ENCODE results near the gene ARMC3.
"Not testable (repeated sequence)": the region's sequence is repeated elsewhere in the genome, so short reads cannot be mapped to it uniquely, and the experiment has no call there.

ARMC3 gene, protein sequence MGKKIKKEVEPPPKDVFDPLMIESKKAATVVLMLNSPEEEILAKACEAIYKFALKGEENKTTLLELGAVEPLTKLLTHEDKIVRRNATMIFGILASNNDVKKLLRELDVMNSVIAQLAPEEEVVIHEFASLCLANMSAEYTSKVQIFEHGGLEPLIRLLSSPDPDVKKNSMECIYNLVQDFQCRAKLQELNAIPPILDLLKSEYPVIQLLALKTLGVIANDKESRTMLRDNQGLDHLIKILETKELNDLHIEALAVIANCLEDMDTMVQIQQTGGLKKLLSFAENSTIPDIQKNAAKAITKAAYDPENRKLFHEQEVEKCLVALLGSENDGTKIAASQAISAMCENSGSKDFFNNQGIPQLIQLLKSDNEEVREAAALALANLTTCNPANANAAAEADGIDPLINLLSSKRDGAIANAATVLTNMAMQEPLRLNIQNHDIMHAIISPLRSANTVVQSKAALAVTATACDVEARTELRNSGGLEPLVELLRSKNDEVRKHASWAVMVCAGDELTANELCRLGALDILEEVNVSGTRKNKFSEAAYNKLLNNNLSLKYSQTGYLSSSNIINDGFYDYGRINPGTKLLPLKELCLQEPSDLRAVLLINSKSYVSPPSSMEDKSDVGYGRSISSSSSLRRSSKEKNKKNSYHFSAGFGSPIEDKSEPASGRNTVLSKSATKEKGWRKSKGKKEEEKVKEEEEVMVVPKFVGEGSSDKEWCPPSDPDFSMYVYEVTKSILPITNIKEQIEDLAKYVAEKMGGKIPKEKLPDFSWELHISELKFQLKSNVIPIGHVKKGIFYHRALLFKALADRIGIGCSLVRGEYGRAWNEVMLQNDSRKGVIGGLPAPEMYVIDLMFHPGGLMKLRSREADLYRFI

GRCh38 chr10:22927661-22928403 lies at the start of gene ARMC3:
Gene ARMC3, plus strand, starts transcription at chr10:22928053. Its CDS starts 3,944 bp downstream, at chr10:22931997.
- peak; percentile 58 for DNase-seq (ENCODE audit: low spot score)

DNA sequence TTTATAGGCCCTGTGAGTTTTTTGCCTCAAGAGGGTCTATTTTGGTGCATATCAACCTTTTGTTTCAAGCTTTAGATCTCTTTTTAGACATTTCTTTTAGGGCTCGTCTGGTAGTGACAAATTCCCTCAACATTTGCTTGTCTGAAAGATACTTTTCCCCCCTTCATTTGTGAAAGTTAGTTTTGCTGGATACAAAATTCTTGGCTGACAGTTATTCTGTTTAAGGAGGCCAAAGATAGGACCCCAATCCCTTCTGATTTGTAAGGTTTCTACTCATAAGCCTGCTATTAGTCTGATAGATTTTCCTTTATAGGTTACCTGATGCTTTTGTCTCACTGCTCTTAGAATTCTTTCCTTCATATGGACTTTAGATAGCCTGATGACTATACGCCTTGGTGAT lies 36.1 kb upstream of the ARMC3 start:
- DNase-seq (ENCODE audit: low spot score): no peak

DNA sequence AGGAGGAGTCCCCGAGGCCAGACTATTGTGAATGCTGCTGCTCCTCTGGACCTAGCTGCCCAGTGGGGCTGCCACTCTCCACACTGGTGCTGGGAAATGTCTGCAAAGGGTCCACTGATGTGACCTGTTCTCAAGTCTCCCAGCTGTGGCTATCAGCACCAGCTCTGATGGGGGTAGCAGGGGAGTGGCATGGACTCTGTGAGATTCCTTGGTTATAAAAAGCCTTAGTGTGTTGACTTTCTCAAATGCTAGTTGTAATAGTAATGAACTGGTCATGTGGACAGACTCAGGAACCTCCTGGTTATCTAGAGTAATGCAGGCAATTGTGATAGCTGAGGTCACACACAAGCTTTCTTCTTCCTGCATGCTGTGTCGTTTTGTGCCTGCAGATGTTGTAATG lies 34.1 kb upstream of the ARMC3 start:
- no peak for DNase-seq (ENCODE audit: low spot score)

DNA sequence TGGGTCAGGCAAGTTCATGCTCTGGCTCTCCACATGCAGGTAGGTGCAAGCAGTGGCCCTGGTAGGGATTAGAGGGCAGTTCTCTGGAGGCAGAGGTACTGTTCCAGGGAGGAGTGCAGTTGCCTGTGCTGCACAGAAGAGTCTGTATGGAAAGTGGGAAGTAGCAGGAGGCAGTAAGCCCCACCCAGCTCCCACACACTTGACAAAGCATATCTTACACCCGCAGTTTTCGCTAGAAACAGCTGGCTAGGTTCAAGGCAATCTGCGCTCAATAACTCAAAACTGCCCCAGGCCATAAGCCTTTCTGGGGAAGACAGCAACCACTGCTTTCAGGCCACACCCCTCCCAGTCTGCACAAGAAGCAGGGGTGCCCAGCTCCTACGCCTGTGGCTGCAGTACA lies 33.1 kb upstream of the ARMC3 start:
- DNase-seq (ENCODE audit: low spot score): no peak

DNA sequence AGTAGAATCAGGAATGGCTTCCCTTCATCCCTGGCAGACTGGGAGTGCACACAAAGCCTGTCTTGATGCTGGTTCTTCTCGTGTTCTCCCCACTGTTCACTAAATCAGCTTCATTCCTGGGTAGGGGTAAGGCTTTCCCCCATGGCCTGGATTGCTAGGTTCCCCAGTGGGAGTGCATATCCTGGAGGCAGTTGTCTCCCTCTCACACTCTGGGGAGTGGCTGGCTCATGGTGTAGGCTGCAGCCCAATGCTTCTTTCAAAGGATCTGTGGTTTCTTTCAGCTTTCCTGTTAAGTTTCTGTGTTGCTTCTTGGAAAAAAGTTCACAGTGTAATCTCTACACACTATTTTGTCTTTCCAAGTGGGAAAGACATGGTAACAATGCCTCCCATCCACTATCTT lies 32.6 kb upstream of the ARMC3 start:
- DNase-seq (ENCODE audit: low spot score): no peak

DNA sequence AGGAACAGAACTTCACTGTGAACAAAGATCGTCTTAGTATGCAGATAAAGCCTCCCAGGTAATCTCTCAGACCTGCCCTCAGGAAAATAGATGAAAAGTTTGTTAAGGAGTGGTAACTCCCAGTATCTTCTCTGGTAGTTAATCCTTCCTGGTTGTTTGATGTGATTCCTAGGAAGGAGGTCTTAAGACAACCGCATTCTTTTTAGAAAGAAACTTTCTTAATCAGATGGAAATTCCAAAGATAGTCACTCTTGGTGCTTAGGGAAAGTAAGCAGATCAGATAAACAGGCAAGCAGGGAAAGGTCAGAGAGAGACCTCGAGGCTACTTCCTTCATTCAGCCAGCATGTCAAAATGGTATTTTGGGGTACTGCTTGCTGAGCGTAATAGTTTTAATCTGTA lies 30.5 kb upstream of the ARMC3 start:
- DNase-seq (ENCODE audit: low spot score): no peak

GRCh38 chr10:22899307-22899706 lies 28.5 kb upstream of the ARMC3 start:
- DNase-seq (ENCODE audit: low spot score): no peak

DNA sequence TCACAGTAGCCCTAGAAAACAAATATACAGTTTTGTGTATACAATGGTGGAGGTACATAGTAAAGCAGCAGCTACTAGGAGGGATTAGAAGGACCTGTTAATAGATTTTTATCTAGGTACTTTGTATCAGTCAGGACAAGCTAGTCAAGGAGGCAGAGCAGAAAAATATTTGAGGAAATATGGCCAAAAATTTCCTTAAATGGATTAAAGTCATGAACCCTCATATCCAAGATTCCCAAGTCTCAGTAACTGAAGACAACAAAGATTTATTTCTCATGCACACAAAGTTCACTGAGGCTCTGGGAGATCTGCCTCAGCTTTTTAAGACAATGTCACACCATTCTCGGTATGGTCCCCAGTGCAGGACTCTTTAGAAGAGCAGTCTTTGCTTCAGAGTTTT lies 28.1 kb upstream of the ARMC3 start:
- no peak for DNase-seq (ENCODE audit: low spot score)

- no peak for DNase-seq (ENCODE audit: low spot score)
These were observed 26.8 kb upstream of the ARMC3 start for GRCh38 chr10:22900841-22901601.

DNA sequence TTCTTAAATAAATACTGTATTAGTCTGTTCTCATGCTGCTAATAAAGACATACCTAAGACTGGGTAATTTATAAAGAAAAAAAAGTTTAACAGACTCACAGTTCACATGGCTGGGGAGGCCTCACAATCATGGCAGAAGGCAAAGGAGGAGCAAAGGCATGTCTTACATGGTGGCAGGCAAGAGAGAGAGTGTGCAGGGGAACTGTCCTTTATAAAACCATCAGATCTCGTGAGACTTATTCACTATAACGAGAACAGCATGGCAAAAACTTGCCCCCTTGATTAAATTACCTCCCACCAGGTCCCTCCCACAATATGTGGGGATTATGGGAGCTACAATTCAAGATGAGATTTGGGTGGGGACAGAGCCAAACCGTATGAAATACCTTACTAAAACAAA lies 25.7 kb upstream of the ARMC3 start:
- DNase-seq (ENCODE audit: low spot score): not testable (repeated sequence)

DNA sequence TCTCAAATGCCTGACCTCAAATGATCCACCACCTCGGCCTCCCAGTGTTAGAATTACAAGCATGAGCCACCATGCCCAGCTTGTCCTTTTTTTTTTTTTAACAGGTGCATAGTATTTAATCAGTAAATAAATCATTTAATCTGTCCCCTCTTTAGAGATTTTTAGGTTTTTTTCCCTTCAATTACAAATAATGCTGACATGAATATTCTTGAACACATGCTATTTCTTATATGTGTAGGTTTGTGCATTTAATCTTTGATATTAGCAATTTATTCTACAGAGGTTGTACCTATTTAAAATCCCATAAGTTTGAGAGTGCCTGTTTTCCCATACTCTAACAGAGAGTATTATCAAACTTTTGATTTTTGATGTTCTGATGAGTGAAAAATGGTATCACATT lies 24.2 kb upstream of the ARMC3 start:
- DNase-seq (ENCODE audit: low spot score): no peak

DNA sequence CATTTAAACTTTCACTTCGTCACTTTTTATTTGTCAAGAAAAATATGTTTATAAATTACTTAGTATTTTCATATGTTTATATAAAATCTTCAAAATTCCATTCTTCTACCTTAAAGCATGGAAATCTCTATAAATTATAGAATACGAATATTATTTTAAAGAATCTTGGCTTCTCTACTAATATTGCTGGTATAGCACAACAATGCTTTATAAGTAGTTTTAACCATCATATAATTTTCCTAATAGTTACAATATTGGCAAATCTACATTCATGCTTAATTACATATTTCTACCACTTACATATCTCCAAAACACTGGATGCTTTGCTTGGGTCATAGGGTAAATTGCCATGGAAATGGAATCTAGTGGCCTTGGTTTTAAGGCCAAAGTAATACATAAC lies 21.1 kb upstream of the ARMC3 start:
- DNase-seq (ENCODE audit: low spot score): no peak

- no peak for DNase-seq (ENCODE audit: low spot score)
These were observed 19.0 kb upstream of the ARMC3 start for GRCh38 chr10:22908837-22909236.

DNA sequence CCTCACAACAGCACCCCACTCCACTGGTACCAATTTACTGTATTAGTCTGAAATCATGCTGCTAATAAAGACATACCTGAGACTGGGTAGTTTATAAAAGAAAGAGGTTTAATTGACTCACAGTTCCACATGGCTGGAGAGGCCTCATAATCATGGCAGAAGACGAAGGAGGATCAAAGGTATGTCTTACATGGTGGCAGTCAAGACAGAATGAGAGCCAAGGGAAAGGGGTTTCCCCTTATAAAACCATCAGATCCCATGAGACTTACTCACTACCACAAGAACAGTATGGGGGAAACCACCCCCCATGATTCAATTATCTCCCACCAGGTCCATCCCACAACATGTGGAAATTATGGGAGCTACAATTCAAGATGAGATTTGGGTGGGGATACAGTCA lies 18.2 kb upstream of the ARMC3 start:
- DNase-seq (ENCODE audit: low spot score): not testable (repeated sequence)

DNA sequence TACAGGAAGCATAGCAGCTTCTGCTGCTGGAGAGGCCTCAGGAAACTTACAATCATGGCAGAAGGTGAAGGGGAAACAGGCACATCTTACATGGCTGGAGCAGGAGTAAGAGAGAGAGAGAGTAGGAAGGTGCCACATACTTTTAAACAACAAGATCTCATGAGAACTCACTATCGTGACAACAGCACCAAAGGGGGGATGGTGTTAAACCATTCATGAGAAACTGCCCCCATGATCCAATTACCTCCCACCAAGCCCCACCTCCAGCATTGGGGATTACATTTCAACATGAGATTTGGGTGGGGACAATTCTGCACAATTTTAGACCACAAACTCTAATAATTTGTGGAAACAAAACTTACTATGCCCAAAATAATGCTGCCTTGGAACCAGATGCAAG lies 16.8 kb upstream of the ARMC3 start:
- no peak for DNase-seq (ENCODE audit: low spot score)

DNA sequence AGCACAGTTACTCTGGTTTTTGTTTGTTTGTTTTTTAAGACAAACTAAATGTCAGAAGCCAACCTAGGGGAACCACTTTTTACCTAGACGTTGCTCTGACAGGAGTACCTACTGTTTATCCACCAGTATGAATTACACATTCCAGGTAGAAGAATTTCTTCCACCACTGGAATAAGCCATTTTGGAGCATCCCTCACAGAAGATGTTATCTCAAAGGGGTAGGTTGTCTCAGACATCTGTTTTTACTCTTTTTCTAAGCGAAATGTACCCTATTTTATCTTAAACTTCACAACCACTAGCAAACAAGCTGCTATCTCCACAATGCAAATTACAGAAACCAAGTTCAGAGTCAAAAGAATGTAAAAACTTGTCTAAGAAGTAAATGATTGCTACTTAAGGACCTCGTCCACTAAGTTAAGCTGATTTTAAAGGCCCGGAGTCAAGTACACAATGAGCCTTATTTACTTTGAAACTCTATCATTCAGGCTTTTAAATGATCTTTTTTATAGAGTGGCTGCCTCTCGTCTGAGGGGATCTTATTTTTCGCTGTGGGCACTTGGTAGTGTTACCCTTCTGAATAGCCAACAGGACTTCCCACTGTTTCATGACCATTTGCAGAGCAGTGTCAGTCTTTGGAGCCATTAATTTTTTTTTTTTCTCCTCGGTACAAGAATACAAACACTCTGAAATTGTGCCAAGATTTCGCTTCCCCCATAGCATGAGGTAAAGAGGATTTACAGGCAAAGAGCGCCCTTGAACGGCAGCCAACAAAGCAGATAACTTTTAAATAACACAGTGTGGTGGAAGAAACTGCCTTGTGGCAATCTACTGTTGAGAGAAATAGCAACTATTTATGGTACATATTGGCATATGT lies 15.7 kb upstream of the ARMC3 start:
- DNase-seq (ENCODE audit: low spot score): no peak

DNA sequence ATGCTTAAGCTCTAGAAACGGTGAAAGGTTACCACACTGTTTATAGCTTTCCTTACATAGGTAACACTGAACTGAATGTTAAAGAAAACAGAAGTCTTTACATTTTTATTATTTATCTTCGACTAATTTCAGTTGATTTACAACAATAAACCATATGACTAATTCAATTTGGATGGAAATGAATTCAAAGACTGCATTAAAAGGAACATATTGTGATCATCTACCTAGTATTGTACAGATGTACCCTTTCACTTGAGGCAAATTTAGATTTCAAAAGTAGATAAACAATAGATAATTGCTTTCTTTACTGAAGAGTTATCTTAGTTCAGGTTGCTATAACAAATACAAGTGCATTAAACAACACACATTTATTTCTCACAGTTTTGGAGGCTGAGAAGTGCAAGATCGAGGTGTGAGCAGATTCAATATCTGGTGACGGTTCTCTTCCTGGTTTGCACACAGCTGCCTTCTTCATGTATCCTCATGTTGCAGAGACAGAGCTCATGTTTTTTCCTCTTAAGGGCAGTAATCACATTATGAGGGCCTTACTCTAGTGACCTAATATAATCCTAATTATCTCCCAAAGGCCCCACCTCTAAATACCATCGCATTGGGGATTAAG lies 15.0 kb upstream of the ARMC3 start:
- no peak for DNase-seq (ENCODE audit: low spot score)

GRCh38 chr10:22913474-22914092 lies 14.3 kb upstream of the ARMC3 start:
- no peak for DNase-seq (ENCODE audit: low spot score)

DNA sequence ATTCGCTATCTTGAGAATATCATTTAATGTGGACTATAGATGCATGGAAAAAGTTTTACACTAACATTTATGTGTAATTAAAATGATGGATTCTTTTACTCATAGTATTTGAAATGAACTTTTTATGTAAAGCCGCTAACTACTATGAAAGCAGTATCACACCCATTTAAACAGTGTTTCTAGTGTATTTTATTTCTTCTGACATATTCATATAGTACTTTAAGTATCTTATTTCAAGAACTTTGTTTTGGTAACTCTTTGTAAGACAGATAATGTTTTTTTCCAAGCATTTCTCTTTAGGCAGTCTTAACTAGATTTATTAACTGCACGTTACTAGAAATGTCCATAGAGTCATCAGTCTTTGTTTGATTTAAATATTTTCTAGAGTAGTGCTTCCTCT lies 12.5 kb upstream of the ARMC3 start:
- DNase-seq (ENCODE audit: low spot score): no peak

DNA sequence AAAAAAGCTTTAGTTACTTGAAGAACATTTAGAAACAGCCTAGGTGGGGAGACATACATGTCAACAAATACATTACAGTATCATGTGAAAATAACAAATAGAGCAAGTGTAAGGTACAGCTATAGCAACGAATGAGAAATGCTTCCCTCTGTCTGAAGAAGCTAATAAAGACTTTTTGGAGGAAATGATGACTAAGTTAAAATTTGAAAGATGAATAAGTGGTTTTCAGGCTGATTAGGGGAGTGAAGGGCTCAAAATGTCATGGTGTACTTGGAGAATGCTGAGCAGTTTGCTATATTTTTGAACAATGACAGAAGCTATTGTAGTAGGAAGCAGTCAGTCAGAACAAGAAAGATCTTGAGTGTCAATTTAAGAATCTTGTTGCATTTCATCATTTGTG lies 2.8 kb upstream of the ARMC3 start:
- no peak for DNase-seq (ENCODE audit: low spot score)
